Stimulated activated CD4-positive, alpha-beta T cell treated with anti-CD3 and anti-CD28 coated beads, Interleukin-4, amount 100 ng/mL, for 1 hour (primary cell): ENCODE data around the gene CCL26.
"Not testable (repeated sequence)": the region's sequence is repeated elsewhere in the genome, so short reads cannot be mapped to it uniquely, and the experiment has no call there.

ENCODE experiments used
- DNase-seq: peaks from one replicate; pipeline ENCODE4 v3.0.0-alpha.2; 2020

Gene CCL26

GRCh38 chr7:75789361-75789924 lies 17.4 kb upstream of the CCL26 start:
- DNase-seq: no peak

GRCh38 chr7:75788154-75788847 lies 16.3 kb upstream of the CCL26 start:
- DNase-seq: not testable (repeated sequence)

GRCh38 chr7:75783058-75783457 lies 11.0 kb upstream of the CCL26 start:
- not testable (repeated sequence) for DNase-seq

- DNase-seq: not testable (repeated sequence)
These were observed 8.7 kb upstream of the CCL26 start for GRCh38 chr7:75780647-75781273.

- DNase-seq: not testable (repeated sequence)
These were observed 7.5 kb upstream of the CCL26 start for GRCh38 chr7:75779516-75779915.

DNA sequence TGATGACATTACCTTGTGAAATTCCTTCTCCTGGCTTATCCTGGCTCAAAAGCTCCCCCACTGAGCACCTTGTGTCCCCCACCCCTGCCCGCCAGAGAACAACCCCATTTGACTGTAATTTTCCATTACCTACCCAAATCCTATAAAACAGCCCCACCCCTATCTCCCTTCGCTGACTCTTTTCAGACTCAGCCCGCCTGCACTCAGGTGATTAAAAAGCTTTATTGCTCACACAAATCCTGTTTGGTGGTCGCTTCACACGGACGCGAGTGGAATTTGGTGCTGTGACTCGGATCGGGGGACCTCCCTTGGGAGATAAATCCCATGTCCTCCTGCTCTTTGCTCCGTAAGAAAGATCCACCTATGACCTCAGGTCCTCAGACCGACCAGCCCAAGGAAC lies 7.0 kb upstream of the CCL26 start:
- not testable (repeated sequence) for DNase-seq

DNA sequence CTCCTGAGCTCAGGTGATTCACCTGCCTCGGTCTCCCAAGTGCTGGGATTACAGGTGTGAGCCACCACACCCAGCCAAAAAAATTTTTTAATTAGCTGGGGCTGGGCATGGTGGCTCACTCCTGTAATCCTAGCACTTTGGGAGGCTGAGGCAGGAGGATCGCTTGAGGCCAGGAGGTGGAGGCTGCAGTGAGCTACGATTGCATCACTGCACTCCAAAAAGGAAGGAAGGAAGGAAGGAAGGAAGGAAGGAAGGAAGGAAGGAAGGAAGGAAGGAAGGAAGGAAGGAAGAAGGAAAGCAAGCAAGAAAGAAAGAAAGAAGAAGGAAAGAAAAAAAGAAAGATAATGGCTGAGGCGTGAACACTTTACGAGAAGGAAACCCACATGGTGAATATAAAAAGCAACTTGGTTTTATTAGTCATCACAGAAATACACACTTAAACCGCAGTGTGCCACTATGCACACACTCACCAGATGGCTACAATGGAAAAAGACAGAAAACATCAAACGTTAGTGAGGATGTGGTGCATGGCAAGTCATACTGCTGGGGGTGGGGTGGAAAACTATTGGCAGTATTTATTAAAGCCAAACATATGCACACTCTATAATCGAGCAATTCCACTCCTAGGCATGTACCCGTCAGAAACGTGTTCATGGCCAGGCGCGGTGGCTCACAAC lies 4.4 kb upstream of the CCL26 start:
- peak; percentile 46 for DNase-seq

GRCh38 chr7:75773958-75774357 lies 1.9 kb upstream of the CCL26 start:
- not testable (repeated sequence) for DNase-seq

- DNase-seq: no peak
These were observed 787 bp downstream of the CCL26 start for GRCh38 chr7:75771224-75771623.

DNA sequence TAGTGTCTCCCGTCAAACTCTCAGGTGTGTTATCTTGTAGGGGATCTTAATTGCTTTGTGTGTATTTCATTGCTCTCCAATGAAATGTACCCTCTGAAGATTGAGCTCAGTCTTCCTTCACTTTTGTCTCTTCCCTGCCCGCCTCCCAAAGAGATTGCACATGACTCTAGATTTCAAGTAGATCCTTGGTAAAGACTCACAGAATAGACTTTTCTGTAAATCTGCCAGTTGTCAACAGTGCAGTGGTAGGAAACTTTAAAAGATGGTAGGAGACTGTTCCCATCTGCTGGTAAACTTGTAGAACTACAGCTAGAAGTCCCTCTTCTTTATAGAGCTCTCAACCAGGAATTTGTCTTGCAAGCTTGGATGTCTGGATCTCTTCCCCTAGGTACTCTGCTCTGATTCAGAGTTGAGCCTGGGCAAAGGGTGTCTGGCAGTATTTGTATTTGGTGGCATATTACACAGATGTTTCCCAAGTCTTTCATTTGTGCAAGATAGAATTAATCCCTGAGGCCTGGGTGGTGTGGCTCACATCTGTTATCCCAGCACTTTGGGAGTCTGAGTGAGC lies 9.6 kb downstream of the CCL26 start:
- no peak for DNase-seq

- not testable (repeated sequence) for DNase-seq
These were observed 10.2 kb downstream of the CCL26 start for GRCh38 chr7:75761801-75762200.

DNA sequence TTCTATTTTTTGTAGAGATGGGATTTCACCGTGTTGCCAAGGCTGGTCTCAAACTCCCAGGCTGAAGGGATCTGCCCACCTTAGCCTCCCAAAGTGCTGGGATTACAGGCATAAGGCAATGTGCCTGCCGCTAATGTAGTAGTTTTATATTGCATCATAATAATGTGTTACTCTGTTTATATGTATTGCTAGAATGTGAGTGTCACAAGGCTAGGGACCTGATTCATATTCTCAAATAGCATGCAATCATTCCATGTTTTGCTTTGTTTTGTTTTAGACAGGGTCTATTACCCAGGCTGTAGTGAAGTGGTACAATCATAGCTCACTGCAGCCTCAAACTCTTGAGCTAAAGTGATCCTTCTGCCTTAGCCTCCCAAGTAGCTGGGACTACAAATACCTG lies 13.5 kb downstream of the CCL26 start:
- DNase-seq: no peak

DNA sequence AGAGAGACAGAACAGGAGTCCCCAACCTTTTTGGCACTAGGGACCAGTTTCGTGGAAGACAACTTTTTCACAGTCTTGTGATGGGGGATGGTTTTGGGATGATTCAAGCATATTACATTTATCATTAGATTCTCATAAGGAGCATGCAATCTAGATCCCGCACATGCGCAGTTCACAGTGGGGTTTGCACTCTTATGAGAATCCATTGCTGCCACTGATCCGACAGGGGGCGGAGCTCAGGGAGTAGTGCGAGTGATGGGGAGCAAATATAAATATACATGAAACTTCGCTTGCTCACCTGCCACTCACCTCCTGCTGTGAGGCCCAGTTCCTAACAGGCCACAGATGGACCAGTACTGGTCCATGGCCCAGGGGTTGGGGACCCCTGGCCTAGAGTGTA lies 14.2 kb downstream of the CCL26 start:
- DNase-seq: no peak

GRCh38 chr7:75756991-75757676 lies 14.9 kb downstream of the CCL26 start:
- no peak for DNase-seq

- no peak for DNase-seq
These were observed 15.6 kb downstream of the CCL26 start for GRCh38 chr7:75756206-75756990.

DNA sequence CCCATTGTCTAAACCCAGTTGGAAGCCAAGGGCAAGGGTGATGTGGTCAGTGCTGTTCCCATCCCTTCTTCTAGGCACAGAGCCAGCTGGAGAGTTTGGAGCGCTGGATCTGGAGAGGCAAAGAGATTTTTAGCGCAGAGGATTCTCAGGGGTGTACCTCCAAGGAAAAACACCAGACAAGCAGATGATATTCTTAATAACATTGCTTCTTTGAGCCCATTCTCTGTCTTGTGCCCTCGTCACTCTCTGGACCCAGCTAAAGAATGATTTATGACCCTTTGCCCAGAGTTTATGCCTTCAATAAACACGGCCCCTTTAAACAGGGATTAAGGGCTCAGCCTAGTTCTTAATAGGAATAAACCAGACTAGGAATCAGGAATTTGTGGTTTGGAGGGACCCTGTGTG lies 28.6 kb downstream of the CCL26 start:
- DNase-seq: no peak

DNA sequence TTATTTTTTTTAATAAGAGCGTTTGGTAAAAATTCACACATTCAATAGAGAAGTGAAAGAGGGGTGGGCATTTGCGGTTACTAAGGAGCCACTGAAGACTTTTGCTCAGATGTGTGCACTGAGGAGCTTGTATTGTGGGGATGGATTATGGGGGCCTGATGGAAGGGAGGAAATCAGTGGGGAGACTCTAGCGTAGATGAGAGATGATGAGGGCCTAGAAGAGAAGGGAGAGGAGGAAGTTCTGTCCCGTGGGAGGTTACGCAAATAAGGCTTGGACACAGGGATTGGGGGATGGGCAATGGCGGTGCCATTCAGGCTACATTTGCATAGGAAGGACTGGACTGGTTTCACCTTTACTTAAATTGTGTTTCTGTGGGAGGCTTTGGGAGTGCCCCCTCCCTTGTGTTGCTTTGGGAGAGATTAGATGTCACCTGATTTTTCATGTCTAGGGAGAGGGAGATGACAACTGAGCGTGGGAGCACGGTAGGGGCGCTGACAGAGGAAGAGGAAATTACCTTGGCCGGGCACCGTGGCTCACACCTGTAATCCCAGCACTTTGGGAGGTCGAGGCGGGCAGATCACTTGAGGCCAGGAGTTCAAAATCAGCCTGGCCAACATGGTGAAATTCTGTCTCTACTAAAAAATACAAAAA lies 31.0 kb downstream of the CCL26 start:
- no peak for DNase-seq

DNA sequence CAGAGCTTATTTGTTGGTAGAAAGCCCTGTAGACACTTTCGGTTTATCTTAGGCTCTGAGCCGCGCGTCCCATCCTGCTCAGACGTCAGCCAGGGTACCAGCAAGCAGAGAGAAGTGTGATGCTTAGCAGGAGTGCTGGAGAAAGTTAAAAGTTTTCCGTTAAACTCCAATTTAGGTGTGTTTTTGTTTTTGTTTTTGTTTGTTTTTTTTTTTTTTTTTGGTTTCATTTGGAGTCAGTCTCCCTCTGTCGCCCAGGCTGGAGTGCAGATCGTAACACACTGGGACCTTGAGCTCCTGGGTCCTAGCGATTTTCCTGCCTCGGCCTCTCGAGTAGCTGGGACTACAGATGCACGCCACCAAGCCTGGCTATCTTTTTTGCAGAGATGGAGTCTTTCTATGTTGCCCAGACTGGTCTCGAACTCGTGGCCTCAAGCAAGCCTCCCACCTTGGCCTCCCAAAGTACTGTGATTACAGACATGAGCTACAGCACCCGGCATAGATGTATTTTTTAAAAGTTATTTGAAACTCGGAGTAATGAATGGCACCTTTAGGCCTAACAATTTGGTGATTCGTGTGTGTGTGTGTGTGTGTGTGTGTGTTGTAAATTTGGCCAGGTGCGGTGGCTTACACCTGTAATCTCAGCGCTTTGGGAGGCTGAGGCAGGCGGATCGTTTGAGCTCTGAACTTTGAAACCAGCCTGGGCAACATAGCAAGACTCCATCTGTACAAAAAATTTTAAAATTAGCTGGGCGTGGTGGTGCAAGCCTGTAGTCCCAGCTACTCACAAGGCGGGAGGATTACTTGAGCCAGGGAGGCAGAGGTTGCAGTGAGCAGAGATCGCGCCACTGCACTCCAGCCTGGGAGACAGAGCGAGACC lies 32.0 kb downstream of the CCL26 start:
- DNase-seq: no peak

DNA sequence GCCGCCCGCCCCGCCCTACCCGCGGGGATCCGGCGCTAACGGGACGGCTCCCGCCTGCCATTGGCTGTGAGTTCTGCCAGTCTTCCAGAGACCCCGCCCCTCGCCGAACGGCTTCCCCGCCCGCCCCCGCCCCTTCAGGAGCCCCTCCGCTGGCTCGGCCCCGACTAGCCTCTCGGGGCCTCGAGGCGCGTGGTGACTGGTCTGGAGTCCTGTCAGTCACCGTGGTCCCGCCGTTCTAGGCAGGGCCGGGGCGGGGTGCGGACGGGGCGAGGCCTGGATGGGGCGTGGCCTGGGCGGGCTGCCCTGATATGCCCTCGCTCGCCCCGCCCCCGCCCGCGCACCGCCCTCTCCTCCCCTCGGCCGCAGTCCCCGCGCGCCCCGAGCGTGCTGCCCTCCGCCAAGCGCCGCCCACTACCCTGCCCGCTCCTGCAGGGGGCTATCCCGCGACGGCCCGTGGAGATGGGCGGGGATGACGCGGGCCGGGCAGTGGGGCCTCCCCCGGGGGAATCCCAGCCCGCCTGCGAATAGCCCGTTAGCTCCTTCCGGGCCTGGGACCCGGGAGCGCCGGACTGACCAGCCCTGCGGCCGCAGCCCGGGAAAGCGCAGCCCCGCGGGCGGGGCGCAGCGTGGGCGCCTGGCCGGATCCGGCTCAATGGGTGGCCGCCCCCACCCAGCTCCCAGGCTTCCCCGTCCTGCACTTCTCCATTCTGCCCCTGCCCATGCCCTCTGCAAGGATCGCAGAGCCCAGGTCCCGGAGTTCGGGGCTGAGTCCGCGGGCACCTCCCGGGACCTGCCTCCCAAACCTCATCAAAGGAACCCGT lies 32.8 kb downstream of the CCL26 start:
- DNase-seq: peak; percentile 99

- no peak for DNase-seq
These were observed 33.4 kb downstream of the CCL26 start, which contains the start of gene HIP1 for GRCh38 chr7:75738604-75738974. Gene HIP1 (minus strand): TSS chr7:75738941. CDS start chr7:75738920, 21 bp downstream.
